Dedifferentiated amniotic fluid mesenchymal stem cell (primary cell): ENCODE measurements around the gene ALKBH5.

Source experiments
- DNase-seq: peaks from one replicate; pipeline ENCODE4 v3.0.0-alpha.2; 2016; ENCODE audit errors: extremely low spot score

The ALKBH5 gene

DNA sequence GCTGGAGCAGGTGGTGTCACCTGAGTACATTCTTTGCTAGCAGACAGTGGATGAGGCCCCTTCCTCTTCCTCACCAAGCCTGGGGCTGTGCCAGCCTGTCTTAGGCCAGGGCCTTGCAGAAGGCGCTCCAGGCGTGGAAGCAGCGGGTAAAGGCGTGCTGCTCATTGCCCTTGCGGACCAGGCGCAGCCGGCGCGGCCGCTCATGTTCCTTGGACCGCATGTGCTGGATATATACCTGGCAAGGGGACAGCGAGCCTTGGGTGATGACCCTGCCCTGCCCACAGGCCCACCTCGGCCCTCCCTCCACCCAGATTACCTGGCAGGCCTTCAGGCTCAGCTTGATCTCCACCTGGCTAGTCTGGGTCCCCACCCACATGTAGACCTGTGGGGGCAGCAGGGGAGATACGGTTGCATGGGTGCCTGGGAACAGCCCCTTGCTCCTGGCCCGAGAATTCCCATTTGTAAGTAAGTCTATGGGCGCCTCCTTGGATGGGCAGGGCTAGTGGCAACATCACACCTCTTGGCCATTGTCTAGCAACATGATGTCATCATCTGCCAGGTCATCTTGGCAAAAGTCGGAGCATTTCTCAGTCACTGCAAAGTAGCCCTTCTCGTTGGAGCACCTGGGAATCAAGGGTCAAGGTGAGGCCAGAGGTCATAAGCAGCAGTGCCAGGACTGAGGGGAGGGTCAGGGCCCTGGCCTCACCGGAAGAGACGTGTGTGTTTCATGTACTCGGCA, 61.6 kb downstream of the ALKBH5 start:
- no peak for DNase-seq

GRCh38 chr17:18246109-18246725, 62.6 kb downstream of the ALKBH5 start:
- DNase-seq = no peak

DNA sequence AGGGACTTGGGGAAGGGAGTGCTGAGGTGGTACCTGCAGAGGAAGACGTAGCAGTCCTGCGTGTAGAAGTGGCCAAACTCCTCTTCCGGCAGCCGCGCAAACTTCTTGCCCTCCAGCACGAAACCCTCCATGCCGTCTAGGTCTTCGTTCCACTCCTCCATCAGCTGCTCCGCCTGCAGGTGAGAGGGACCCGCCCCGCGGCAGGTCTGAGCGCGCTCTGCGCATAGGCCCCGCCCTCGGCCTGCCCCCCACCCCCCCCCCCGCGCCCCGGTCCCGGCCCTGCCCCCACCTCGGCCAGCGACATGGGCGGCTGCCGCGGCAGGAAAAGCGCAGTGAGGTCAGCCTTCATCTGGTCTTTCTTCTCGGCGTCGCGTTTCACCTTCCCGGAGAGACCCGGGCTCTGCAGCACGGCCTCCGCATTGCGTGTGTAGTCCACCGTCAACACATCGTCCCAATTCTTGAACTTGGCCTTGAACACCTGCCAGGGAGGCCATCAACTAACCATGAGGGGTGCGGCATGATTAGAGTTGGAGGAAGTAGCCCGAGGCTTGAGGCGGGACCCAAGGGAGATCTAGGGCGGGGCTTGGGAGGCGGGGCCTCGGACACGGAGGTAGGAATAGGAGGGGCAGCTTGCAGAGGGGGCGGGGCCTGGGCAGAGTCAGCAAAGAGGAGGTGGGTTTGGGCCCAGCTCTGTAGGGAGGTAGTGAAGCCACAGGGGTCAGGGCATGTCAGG, 63.4 kb downstream of the ALKBH5 start:
- DNase-seq = no peak

GRCh38 chr17:18247613-18248001, 64.0 kb downstream of the ALKBH5 start:
- DNase-seq = no peak

- DNase-seq = peak; percentile 56
These were observed 64.7 kb downstream of the ALKBH5 start for GRCh38 chr17:18248300-18248731.

DNA sequence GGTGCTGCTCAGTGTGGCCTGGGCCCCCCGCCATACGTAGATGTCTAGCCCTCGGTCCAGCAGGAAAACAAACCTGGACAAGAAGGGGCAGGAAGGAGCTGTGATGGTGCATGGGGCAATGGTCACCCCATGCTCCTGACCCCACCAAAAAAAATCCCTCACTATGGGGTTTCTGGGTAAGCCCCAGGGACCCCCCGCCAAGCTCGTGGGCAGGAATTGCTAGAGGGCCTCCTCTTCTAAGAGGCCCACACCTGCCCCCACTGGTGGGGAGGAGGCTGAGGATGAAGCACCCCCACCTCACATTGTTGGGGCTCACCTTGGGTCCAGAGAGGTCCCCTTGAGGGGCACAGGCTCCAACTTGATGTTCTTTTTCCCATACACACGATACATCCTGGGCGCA, 65.2 kb downstream of the ALKBH5 start:
- DNase-seq = no peak

DNA sequence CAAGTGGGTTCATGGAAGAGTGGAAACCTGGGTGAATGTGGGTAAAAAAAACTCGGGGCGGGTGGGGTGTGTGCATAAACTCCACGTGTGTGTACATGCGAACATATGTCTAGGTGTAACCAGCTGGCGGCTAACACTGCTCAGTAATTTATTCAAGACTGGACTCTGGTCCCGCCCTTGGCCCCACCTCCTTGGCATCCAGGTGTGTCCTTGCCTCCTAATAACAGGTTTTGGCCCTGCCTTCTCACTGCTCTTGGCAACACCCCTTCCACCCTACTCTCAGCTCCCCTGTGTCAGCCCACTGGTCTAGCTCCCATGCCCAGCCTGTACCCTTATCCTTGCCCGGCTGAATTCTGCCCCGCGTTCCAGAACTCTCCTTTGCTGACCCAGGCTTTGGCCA, 66.6 kb downstream of the ALKBH5 start:
- DNase-seq = no peak

DNA sequence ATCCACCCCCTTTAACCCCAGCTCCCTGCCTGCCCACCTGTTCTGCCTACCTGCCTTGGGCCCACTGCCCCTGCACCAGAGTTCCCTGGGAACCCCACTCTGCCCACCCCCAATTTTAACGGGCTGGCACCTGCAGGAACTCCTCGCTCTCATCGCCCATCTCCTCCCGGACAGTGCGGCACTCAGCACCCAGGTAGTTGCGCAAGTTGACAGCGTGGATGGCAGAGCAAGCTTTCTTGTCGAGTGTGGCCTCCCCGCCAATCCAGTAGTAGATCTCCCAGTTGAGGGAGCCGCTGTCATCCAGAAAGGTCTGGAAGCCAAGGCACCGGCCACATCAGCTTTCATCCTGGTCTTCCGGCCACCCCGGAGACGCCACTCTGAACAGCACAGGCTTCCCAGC, 67.1 kb downstream of the ALKBH5 start:
- DNase-seq = no peak

- DNase-seq = no peak
These were observed 67.6 kb downstream of the ALKBH5 start for GRCh38 chr17:18251204-18251603.

- DNase-seq = no peak
These were observed 68.5 kb downstream of the ALKBH5 start for GRCh38 chr17:18252160-18252559.

GRCh38 chr17:18253187-18253884, 69.7 kb downstream of the ALKBH5 start:
- DNase-seq = no peak

- DNase-seq = no peak
These were observed 70.6 kb downstream of the ALKBH5 start for GRCh38 chr17:18253947-18254821.

- DNase-seq = no peak
These were observed 71.4 kb downstream of the ALKBH5 start for GRCh38 chr17:18254888-18255649.

- no peak for DNase-seq
These were observed 72.7 kb downstream of the ALKBH5 start for GRCh38 chr17:18256351-18256750.

GRCh38 chr17:18256776-18257175, 73.1 kb downstream of the ALKBH5 start:
- DNase-seq = no peak

GRCh38 chr17:18257268-18257981, 73.8 kb downstream of the ALKBH5 start:
- peak; percentile 17 for DNase-seq

DNA sequence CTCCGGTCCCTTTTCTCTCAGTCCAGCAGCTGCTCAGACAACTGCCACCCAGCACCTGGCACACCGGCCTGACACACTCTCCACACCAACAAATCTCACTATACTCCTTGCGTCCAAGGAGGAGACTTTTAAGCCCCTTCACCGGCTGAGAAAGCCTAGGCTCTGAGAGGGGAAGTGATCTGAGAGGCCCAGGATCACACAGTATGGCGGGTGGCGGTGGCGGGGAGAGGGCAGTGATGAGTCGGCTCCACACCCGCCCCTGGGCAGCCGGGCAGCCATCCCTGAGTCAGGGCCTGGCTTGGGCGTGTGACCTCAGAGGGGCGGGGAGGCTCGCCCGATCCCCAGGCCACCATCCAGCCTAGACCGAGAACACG, 74.3 kb downstream of the ALKBH5 start:
- peak; percentile 55 for DNase-seq

- DNase-seq = peak; percentile 16
These were observed 74.9 kb downstream of the ALKBH5 start, which contains the start of gene FLII for GRCh38 chr17:18258356-18259038. FLII (minus strand) TSS chr17:18258738; CDS start chr17:18258690, 48 bp downstream.
